PC-3 (cell line): ENCODE measurements around the gene CD276. TPM values are rescaled to one million over a fixed set of nuclear protein-coding genes. Genes with fewer than 3 reads are reported as not detected.

Source experiments
- ATAC-seq: fragments of 200-7000 bp; cut with Tn5 transposase; 2 replicates; pipeline ENCODE4 v1.9.1; 2020; ENCODE audit warnings: mild to moderate bottlenecking, moderate library complexity
- BruUV-seq: library from RNA; stranded (reverse); fragments of 400-500 nt; replicated peaks from 2 replicates; lab custom pipeline; 2021; lab: Mats Ljungman, UMichigan
- CTCF ChIA-PET: fragments of 300-600 bp; sonication (Branson Sonifier 250); formaldehyde crosslinking; loops from one replicate; lab custom pipeline; 2022; ENCODE audit warnings: antibody characterized with exemption; lab: Charles Lee
- POLR2A ChIA-PET: fragments of 300-600 bp; sonication (Branson Sonifier 250); formaldehyde crosslinking; loops from one replicate; lab custom pipeline; 2022; ENCODE audit warnings: antibody characterized with exemption; ENCODE audit not compliant: unreplicated experiment; lab: Charles Lee
- DNase-seq: peaks from one replicate; pipeline ENCODE4 v3.0.0-alpha.2; 2015
- H2AFZ ChIP-seq: fragments of 300-600 bp; sonication (generic); 2 replicates; pipeline ENCODE4 v1.6.0; 2016; ENCODE audit warnings: antibody characterized with exemption, low read length
- H3F3A ChIP-seq: fragments of 300-600 bp; sonication (generic); one replicate; pipeline ENCODE4 v1.6.0; 2017; ENCODE audit warnings: antibody characterized with exemption, low read length, control low read depth, mild to moderate bottlenecking; ENCODE audit not compliant: unreplicated experiment
- H3K27ac ChIP-seq: fragments of 300-600 bp; sonication (generic); 2 replicates; pipeline ENCODE4 v1.5.1; 2016; ENCODE audit warnings: mild to moderate bottlenecking, low read length
- H3K27me3 ChIP-seq: fragments of 300-600 bp; sonication (generic); 2 replicates; pipeline ENCODE4 v1.6.1; 2016; ENCODE audit warnings: low read length, mixed read lengths
- H3K36me3 ChIP-seq: fragments of 300-600 bp; sonication (generic); 2 replicates; pipeline ENCODE4 v1.6.1; 2016; ENCODE audit warnings: low read depth, mixed run types, low read length, mixed read lengths
- H3K4me1 ChIP-seq: fragments of 300-600 bp; sonication (generic); 2 replicates; pipeline ENCODE4 v1.5.1; 2016; ENCODE audit warnings: low read length; ENCODE audit not compliant: insufficient read depth
- H3K4me2 ChIP-seq: fragments of 300-600 bp; sonication (generic); 2 replicates; pipeline ENCODE4 v1.6.0; 2016; ENCODE audit warnings: low read length
- H3K4me3 ChIP-seq: fragments of 300-600 bp; sonication (generic); 2 replicates; pipeline ENCODE4 v1.5.1; 2016; ENCODE audit warnings: mild to moderate bottlenecking, low read length, mixed read lengths
- H3K79me2 ChIP-seq: fragments of 300-600 bp; sonication (generic); 2 replicates; pipeline ENCODE4 v1.6.1; 2017; ENCODE audit warnings: low read length, mixed read lengths
- H3K9ac ChIP-seq: fragments of 300-600 bp; sonication (generic); 2 replicates; pipeline ENCODE4 v1.6.0; 2016; ENCODE audit warnings: mild to moderate bottlenecking, low read length
- H3K9me2 ChIP-seq: fragments of 300-600 bp; sonication (generic); replicated peaks from 2 replicates; pipeline ENCODE4 v1.6.1; 2016; ENCODE audit warnings: mixed run types, low read length, mixed read lengths
- H3K9me3 ChIP-seq: fragments of 300-600 bp; sonication (generic); 2 replicates; pipeline ENCODE4 v1.6.1; 2016; ENCODE audit warnings: low read length, mixed read lengths
- H4K20me1 ChIP-seq: fragments of 300-600 bp; sonication (generic); 2 replicates; pipeline ENCODE4 v1.6.1; 2016; ENCODE audit warnings: low read length, mixed read lengths
- CTCF ChIP-seq: fragments of 300-600 bp; sonication (generic); conservative IDR thresholded peaks from 2 replicates; pipeline ENCODE4 v1.5.1; 2017; ENCODE audit warnings: antibody characterized with exemption, low read depth, mild to moderate bottlenecking, low read length
- EZH2 ChIP-seq: fragments of 300-600 bp; sonication (generic); IDR thresholded peaks from one replicate; pipeline ENCODE4 v1.6.1; 2017; ENCODE audit warnings: antibody characterized with exemption, mild to moderate bottlenecking, low read length; ENCODE audit not compliant: unreplicated experiment
- EZH2phosphoT487 ChIP-seq: fragments of 300-600 bp; sonication (generic); IDR thresholded peaks from 2 replicates; pipeline ENCODE4 v1.6.1; 2018; ENCODE audit warnings: mild to moderate bottlenecking, antibody characterized with exemption, low read length, borderline replicate concordance
- intact Hi-C: fragments of 100-400 bp; cut with micrococcal nuclease; formaldehyde crosslinking; loops from 2 replicates; pipeline ENCODE4 v1.9.0; 2023
- total RNA-seq: library from RNA; depleted of rRNA; stranded (reverse); fragments of >200 nt; gene quantifications from 2 replicates; pipeline ENCODE4 v1.2.3, GENCODE V29; 2014

The CD276 gene
- total RNA-seq, 1 experiment from 2014 or later: 85.3 TPM

- H3K36me3 ChIP-seq: no peaks in the 10 kb centered on the region
- H3K27ac ChIP-seq: no peak overlapping the region
- DNase-seq (no peak), ATAC-seq (no peak)
- H3K27me3 ChIP-seq: peaks cover 73% of the 10 kb centered on the region
- no peaks in the 10 kb centered on the region for H3K9me3 ChIP-seq
- no peaks in the 10 kb centered on the region for H3K79me2 ChIP-seq
- no peaks in the 10 kb centered on the region for H3K9me2 ChIP-seq
- TF ChIP-seq EZH2 (no peak), CTCF (no peak), EZH2phosphoT487 (no peak)
- H3K9ac ChIP-seq: no peak overlapping the region
- ChIA-PET POLR2A (no interaction called here), CTCF (no interaction called here)
- no peak overlapping the region for H3K4me2 ChIP-seq
- no peak overlapping the region for H2AFZ ChIP-seq
- H4K20me1 ChIP-seq: no peaks in the 10 kb centered on the region
- H3K4me1 ChIP-seq: no peaks in the 10 kb centered on the region
- BruUV-seq: no TSS peak
- H3K4me3 ChIP-seq: no peak overlapping the region
- H3F3A ChIP-seq: no peaks in the 10 kb centered on the region
- intact Hi-C loops: no loop called here
Observed at GRCh38 chr15:73755946-73756345, 71.8 kb downstream of the CD276 start.

GRCh38 chr15:73756390-73756789 lies 72.2 kb downstream of the CD276 start:
- Histone ChIP-seq H3K9me2 (no peaks in the 10 kb centered on the region), H3K27me3 (peaks cover 74% of the 10 kb centered on the region), H3K4me1 (no peaks in the 10 kb centered on the region), H3K4me2 (no peak overlapping the region), H3K36me3 (no peaks in the 10 kb centered on the region), H3K27ac (no peak overlapping the region), H3F3A (no peaks in the 10 kb centered on the region), H3K9me3 (no peaks in the 10 kb centered on the region), H3K9ac (no peak overlapping the region), H2AFZ (no peak overlapping the region), H3K4me3 (no peak overlapping the region), H3K79me2 (no peaks in the 10 kb centered on the region), H4K20me1 (no peaks in the 10 kb centered on the region)
- ATAC-seq (no peak), DNase-seq (no peak)
- no TSS peak for BruUV-seq
- TF ChIP-seq EZH2phosphoT487 (no peak), EZH2 (no peak), CTCF (no peak)
- intact Hi-C loops: no loop called here
- CTCF ChIA-PET: no interaction called here
- POLR2A ChIA-PET: no interaction called here

- no peaks in the 10 kb centered on the region for H3K9me2 ChIP-seq
- H3K9ac ChIP-seq: no peak overlapping the region
- CTCF ChIA-PET: no interaction called here
- TF ChIP-seq CTCF (no peak), EZH2phosphoT487 (no peak), EZH2 (no peak)
- POLR2A ChIA-PET: no interaction called here
- DNase-seq: no peak
- peaks cover 75% of the 10 kb centered on the region for H3K27me3 ChIP-seq
- no peak for ATAC-seq
- H3F3A ChIP-seq: no peaks in the 10 kb centered on the region
- H3K4me3 ChIP-seq: no peak overlapping the region
- H3K4me1 ChIP-seq: no peaks in the 10 kb centered on the region
- H2AFZ ChIP-seq: no peak overlapping the region
- no peaks in the 10 kb centered on the region for H4K20me1 ChIP-seq
- H3K27ac ChIP-seq: no peak overlapping the region
- H3K9me3 ChIP-seq: no peaks in the 10 kb centered on the region
- BruUV-seq: no TSS peak
- H3K4me2 ChIP-seq: no peak overlapping the region
- intact Hi-C loops: no loop called here
- no peaks in the 10 kb centered on the region for H3K36me3 ChIP-seq
- H3K79me2 ChIP-seq: no peaks in the 10 kb centered on the region
Observed at GRCh38 chr15:73756947-73757513, 72.8 kb downstream of the CD276 start.
